Central memory CD8-positive, alpha-beta T cell (primary cell): Measurements from ENCODE around the gene CYYR1.

Source experiments
- ATAC-seq: fragments of 150-1000 bp; cut with Tn5 transposase; replicated peaks from 2 replicates; pipeline ENCODE4 v1.10.0; 2022; ENCODE audit warnings: mild to moderate bottlenecking, moderate FRiP score, moderate number of reproducible peaks; ENCODE audit not compliant: poor library complexity, severe bottlenecking; ENCODE audit errors: extremely low read depth
- DNase-seq, 2 donors: peaks; one replicate each; pipeline ENCODE4 v3.0.0; 2021; ENCODE audit warnings: low spot score in 2 of 2
- H3K27ac Mint-ChIP-seq: one replicate; pipeline ENCODE4 v1.8.0; 2022; ENCODE audit warnings: low read depth, mild to moderate bottlenecking, moderate library complexity, mixed read lengths
- H3K27me3 Mint-ChIP-seq: one replicate; pipeline ENCODE4 v1.8.0; 2022; ENCODE audit warnings: mixed read lengths
- H3K36me3 Mint-ChIP-seq: one replicate; pipeline ENCODE4 v1.8.0; 2022; ENCODE audit warnings: mild to moderate bottlenecking, moderate library complexity, mixed read lengths; ENCODE audit not compliant: insufficient read depth
- H3K4me1 Mint-ChIP-seq: one replicate; pipeline ENCODE4 v1.8.0; 2022; ENCODE audit warnings: mixed read lengths
- H3K4me3 Mint-ChIP-seq: one replicate; pipeline ENCODE4 v1.8.0; 2022; ENCODE audit warnings: mild to moderate bottlenecking, moderate library complexity, mixed read lengths
- H3K9me3 Mint-ChIP-seq: one replicate; pipeline ENCODE4 v1.8.0; 2022; ENCODE audit warnings: mixed read lengths

CYYR1 gene

GRCh38 chr21:26572076-26572701, 897 bp downstream of the CYYR1 start:
- Mint-ChIP-seq H3K9me3 (peaks cover 15% of the 10 kb centered on the region), H3K27ac (no peak overlapping the region), H3K27me3 (no peaks in the 10 kb centered on the region), H3K4me3 (no peak overlapping the region), H3K36me3 (no peaks in the 10 kb centered on the region), H3K4me1 (no peaks in the 10 kb centered on the region)
- DNase-seq (no peak), ATAC-seq (no peak)

- Mint-ChIP-seq H3K27me3 (no peaks in the 10 kb centered on the region), H3K27ac (no peak overlapping the region), H3K4me1 (no peaks in the 10 kb centered on the region), H3K9me3 (peaks cover 15% of the 10 kb centered on the region), H3K4me3 (no peak overlapping the region), H3K36me3 (no peaks in the 10 kb centered on the region)
- ATAC-seq (no peak), DNase-seq (no peak)
These were observed 2.9 kb downstream of the CYYR1 start for GRCh38 chr21:26570203-26570602.

GRCh38 chr21:26565546-26565945, 7.5 kb downstream of the CYYR1 start:
- no peak overlapping the region for H3K4me3 Mint-ChIP-seq

GRCh38 chr21:26565111-26565510, 8.0 kb downstream of the CYYR1 start:
- no peak for ATAC-seq

More at GRCh38 chr21:26565546-26565945, 7.5 kb downstream of the CYYR1 start:
- DNase-seq (no peak), ATAC-seq (no peak)
- Mint-ChIP-seq H3K9me3 (peaks cover 2% of the 10 kb centered on the region), H3K27me3 (no peaks in the 10 kb centered on the region), H3K4me1 (no peaks in the 10 kb centered on the region), H3K27ac (no peak overlapping the region), H3K36me3 (no peaks in the 10 kb centered on the region)

GRCh38 chr21:26563856-26564503, 9.1 kb downstream of the CYYR1 start:
- DNase-seq = no peak
- Mint-ChIP-seq H3K9me3 (peaks cover 2% of the 10 kb centered on the region), H3K4me1 (no peaks in the 10 kb centered on the region), H3K27ac (no peak overlapping the region), H3K36me3 (no peaks in the 10 kb centered on the region), H3K4me3 (no peak overlapping the region), H3K27me3 (no peaks in the 10 kb centered on the region)
- ATAC-seq = no peak

More at GRCh38 chr21:26565111-26565510, 8.0 kb downstream of the CYYR1 start:
- Mint-ChIP-seq H3K4me3 (no peak overlapping the region), H3K27ac (no peak overlapping the region), H3K36me3 (no peaks in the 10 kb centered on the region), H3K9me3 (no peaks in the 10 kb centered on the region), H3K27me3 (no peaks in the 10 kb centered on the region), H3K4me1 (no peaks in the 10 kb centered on the region)
- DNase-seq = no peak

- H3K27me3 Mint-ChIP-seq = no peaks in the 10 kb centered on the region
- peaks cover 9% of the 10 kb centered on the region for H3K9me3 Mint-ChIP-seq
- no peak overlapping the region for H3K27ac Mint-ChIP-seq
- no peak for ATAC-seq
- no peaks in the 10 kb centered on the region for H3K36me3 Mint-ChIP-seq
- no peaks in the 10 kb centered on the region for H3K4me1 Mint-ChIP-seq
- no peak for DNase-seq
- no peak overlapping the region for H3K4me3 Mint-ChIP-seq
These were observed 12.5 kb downstream of the CYYR1 start for GRCh38 chr21:26560612-26561011.

GRCh38 chr21:26559099-26559498, 14.0 kb downstream of the CYYR1 start:
- Mint-ChIP-seq H3K9me3 (peaks cover 9% of the 10 kb centered on the region), H3K4me1 (no peaks in the 10 kb centered on the region), H3K4me3 (no peak overlapping the region), H3K27me3 (no peaks in the 10 kb centered on the region), H3K27ac (no peak overlapping the region), H3K36me3 (no peaks in the 10 kb centered on the region)
- ATAC-seq (no peak), DNase-seq (no peak)

GRCh38 chr21:26557106-26557505, 16.0 kb downstream of the CYYR1 start:
- H3K27ac Mint-ChIP-seq = no peak overlapping the region
- no peak for DNase-seq
- no peaks in the 10 kb centered on the region for H3K27me3 Mint-ChIP-seq
- no peaks in the 10 kb centered on the region for H3K36me3 Mint-ChIP-seq
- H3K4me3 Mint-ChIP-seq = no peak overlapping the region
- H3K9me3 Mint-ChIP-seq = peaks cover 9% of the 10 kb centered on the region
- no peak for ATAC-seq
- H3K4me1 Mint-ChIP-seq = no peaks in the 10 kb centered on the region

- no peak for DNase-seq
- ATAC-seq = no peak
- Mint-ChIP-seq H3K27ac (no peak overlapping the region), H3K36me3 (no peaks in the 10 kb centered on the region), H3K4me3 (no peak overlapping the region), H3K9me3 (peaks cover 9% of the 10 kb centered on the region), H3K27me3 (no peaks in the 10 kb centered on the region), H3K4me1 (no peaks in the 10 kb centered on the region)
These were observed 17.4 kb downstream of the CYYR1 start for GRCh38 chr21:26555540-26556146.

GRCh38 chr21:26554365-26554764, 18.7 kb downstream of the CYYR1 start:
- H3K27me3 Mint-ChIP-seq = no peaks in the 10 kb centered on the region
- DNase-seq (no peak), ATAC-seq (no peak)
- no peak overlapping the region for H3K4me3 Mint-ChIP-seq
- no peaks in the 10 kb centered on the region for H3K4me1 Mint-ChIP-seq
- H3K36me3 Mint-ChIP-seq = no peaks in the 10 kb centered on the region
- no peak overlapping the region for H3K27ac Mint-ChIP-seq
- H3K9me3 Mint-ChIP-seq = peaks cover 15% of the 10 kb centered on the region

- ATAC-seq = no peak
- Mint-ChIP-seq H3K4me1 (no peaks in the 10 kb centered on the region), H3K9me3 (peaks cover 12% of the 10 kb centered on the region), H3K36me3 (no peaks in the 10 kb centered on the region), H3K27ac (no peak overlapping the region), H3K27me3 (no peaks in the 10 kb centered on the region), H3K4me3 (no peak overlapping the region)
- DNase-seq = no peak
These were observed 19.2 kb downstream of the CYYR1 start for GRCh38 chr21:26553898-26554297.

GRCh38 chr21:26550326-26550725, 22.8 kb downstream of the CYYR1 start:
- ATAC-seq (no peak), DNase-seq (no peak)
- no peak overlapping the region for H3K27ac Mint-ChIP-seq
- H3K4me1 Mint-ChIP-seq = no peaks in the 10 kb centered on the region
- H3K9me3 Mint-ChIP-seq = peaks cover 12% of the 10 kb centered on the region
- H3K27me3 Mint-ChIP-seq = no peaks in the 10 kb centered on the region
- no peaks in the 10 kb centered on the region for H3K36me3 Mint-ChIP-seq
- H3K4me3 Mint-ChIP-seq = no peak overlapping the region

GRCh38 chr21:26546446-26547097, 26.5 kb downstream of the CYYR1 start:
- no peak for ATAC-seq
- Mint-ChIP-seq H3K9me3 (peaks cover 12% of the 10 kb centered on the region), H3K4me1 (no peaks in the 10 kb centered on the region), H3K27me3 (no peaks in the 10 kb centered on the region), H3K36me3 (no peaks in the 10 kb centered on the region), H3K27ac (no peak overlapping the region), H3K4me3 (no peak overlapping the region)
- no peak for DNase-seq
